CD4-positive, alpha-beta T cell (primary cell): ENCODE measurements around the gene ARHGEF10L. TPM values are rescaled to one million over a fixed set of nuclear protein-coding genes. Genes with fewer than 3 reads are reported as not detected.

Source experiments
- ATAC-seq: fragments of 200-7000 bp; cut with Tn5 transposase; one replicate; pipeline ENCODE4 v1.10.0; 2022; ENCODE audit warnings: mild to moderate bottlenecking; ENCODE audit not compliant: poor library complexity
- CTCF ChIA-PET: fragments of 350-600 bp; sonication (Branson Sonifier 250); formaldehyde crosslinking; loops from one replicate; lab custom pipeline; 2021; ENCODE audit warnings: antibody characterized with exemption, inconsistent platforms; lab: Charles Lee
- POLR2A ChIA-PET: fragments of 350-600 bp; sonication (Branson Sonifier 250); formaldehyde crosslinking; loops from one replicate; lab custom pipeline; 2021; ENCODE audit warnings: antibody characterized with exemption, inconsistent platforms; lab: Charles Lee
- DNase-seq, 14 experiments: peaks; one replicate each; pipeline ENCODE4 v3.0.0-alpha.2; 2013 to 2020; ENCODE audit warnings: mixed read lengths in 2 of 14
- H3K27ac ChIP-seq, 2 donors: one replicate each; pipeline versions ENCODE4 v1.5.1 to v1.7.0; 2013; ENCODE audit warnings: low read length in 2 of 2, low read depth in 1 of 2, mild to moderate bottlenecking in 1 of 2
- H3K27me3 ChIP-seq, 2 experiments: 1 replicate in 1 of 2; 2 replicates in 1 of 2; pipeline versions ENCODE4 v1.6.1 to v1.7.0; 2013; ENCODE audit warnings: low read length in 2 of 2, control low read depth in 1 of 2, mild to moderate bottlenecking in 1 of 2, moderate library complexity in 1 of 2; ENCODE audit not compliant: insufficient read depth in 2 of 2, control insufficient read depth in 1 of 2
- H3K36me3 ChIP-seq: one replicate; pipeline ENCODE4 v1.6.1; 2013; ENCODE audit warnings: low read length, control low read depth; ENCODE audit not compliant: insufficient read depth
- H3K4me1 ChIP-seq: one replicate; pipeline ENCODE4 v1.6.1; 2013; ENCODE audit warnings: low read length, control low read depth; ENCODE audit not compliant: insufficient read depth
- H3K4me3 ChIP-seq: one replicate; pipeline ENCODE4 v1.5.1; 2013; ENCODE audit warnings: mild to moderate bottlenecking, low read length, moderate library complexity
- H3K9me3 ChIP-seq, 2 experiments: 1 replicate in 1 of 2; 2 replicates in 1 of 2; pipeline versions ENCODE4 v1.6.1 to v1.7.0; 2013; ENCODE audit warnings: low read length in 2 of 2, mild to moderate bottlenecking in 2 of 2, control low read depth in 1 of 2, moderate library complexity in 1 of 2; ENCODE audit not compliant: control insufficient read depth in 1 of 2, insufficient read depth in 1 of 2
- H3K27ac Mint-ChIP-seq: one replicate; pipeline ENCODE4 v1.8.0; 2020; ENCODE audit warnings: mixed read lengths
- H3K27me3 Mint-ChIP-seq: one replicate; pipeline ENCODE4 v1.8.0; 2021; ENCODE audit warnings: mixed read lengths
- H3K36me3 Mint-ChIP-seq: one replicate; pipeline ENCODE4 v1.8.0; 2021; ENCODE audit warnings: low read depth, mixed read lengths
- H3K4me1 Mint-ChIP-seq: one replicate; pipeline ENCODE4 v1.8.0; 2021; ENCODE audit warnings: low read depth, mixed read lengths
- H3K4me3 Mint-ChIP-seq: one replicate; pipeline ENCODE4 v1.8.0; 2020; ENCODE audit warnings: mild to moderate bottlenecking, mixed read lengths
- H3K9me3 Mint-ChIP-seq: one replicate; pipeline ENCODE4 v1.8.0; 2020; ENCODE audit warnings: mixed read lengths
- CTCF ChIP-seq: fragments of 200-600 bp; IDR thresholded peaks from one replicate; pipeline ENCODE4 v1.8.0; 2022; ENCODE audit warnings: antibody characterized with exemption, mild to moderate bottlenecking
- intact Hi-C, 2 experiments: fragments of 100-400 bp; cut with DNase I in 1 of 2; cut with micrococcal nuclease in 1 of 2; formaldehyde crosslinking; loops; one replicate each; pipeline versions ENCODE4 v1.15.1 to v1.9.0; 2023 to 2025; cut with DNase I, micrococcal nuclease
- total RNA-seq, 174 experiments: library from RNA in 2 of 174; stranded (reverse) in 2 of 174; gene quantifications; one replicate each; pipeline ENCODE4 v1.2.3 and lab custom pipeline; 2021 to 2026

The ARHGEF10L gene
- total RNA-seq, 2 experiments from 2014 or later: 0.11 to 0.22 TPM

GRCh38 chr1:17686258-17686657 is 146.8 kb downstream of the ARHGEF10L start:
- H3K4me1 Mint-ChIP-seq: no peaks in the 10 kb centered on the region
- CTCF ChIA-PET: no interaction called here

GRCh38 chr1:17687145-17687544 is 147.6 kb downstream of the ARHGEF10L start:
- H3K4me3 ChIP-seq: no peak overlapping the region
- Mint-ChIP-seq H3K4me3 (no peak overlapping the region), H3K27ac (no peak overlapping the region), H3K27me3 (peaks cover 8% of the 10 kb centered on the region), H3K9me3 (no peaks in the 10 kb centered on the region), H3K36me3 (no peaks in the 10 kb centered on the region), H3K4me1 (no peaks in the 10 kb centered on the region)
- TF ChIP-seq CTCF: no peak
- no peaks in the 10 kb centered on the region for H3K36me3 ChIP-seq
- peaks cover 0 to 2% of the 10 kb centered on the region in 2 experiments for H3K27me3 ChIP-seq
- peaks cover 0 to 23% of the 10 kb centered on the region in 2 experiments for H3K9me3 ChIP-seq
- DNase-seq (no peak), ATAC-seq (no peak)
- H3K4me1 ChIP-seq: no peaks in the 10 kb centered on the region
- H3K27ac ChIP-seq: no peak overlapping the region
- intact Hi-C loops: no loop called here
- ChIA-PET CTCF (no interaction called here), POLR2A (no interaction called here)

More at GRCh38 chr1:17686258-17686657, 146.8 kb downstream of the ARHGEF10L start:
- Mint-ChIP-seq H3K36me3 (no peaks in the 10 kb centered on the region), H3K9me3 (no peaks in the 10 kb centered on the region), H3K27me3 (peaks cover 11% of the 10 kb centered on the region), H3K4me3 (no peak overlapping the region), H3K27ac (no peak overlapping the region)
- Histone ChIP-seq H3K36me3 (no peaks in the 10 kb centered on the region), H3K9me3 (peaks cover 0 to 23% of the 10 kb centered on the region in 2 experiments), H3K27ac (no peak overlapping the region), H3K4me3 (no peak overlapping the region), H3K4me1 (no peaks in the 10 kb centered on the region), H3K27me3 (peaks cover 0 to 2% of the 10 kb centered on the region in 2 experiments)
- POLR2A ChIA-PET: no interaction called here
- TF ChIP-seq CTCF: no peak
- intact Hi-C loops: no loop called here
- DNase-seq (no peak), ATAC-seq (no peak)

GRCh38 chr1:17688217-17688810 is 148.8 kb downstream of the ARHGEF10L start:
- no peaks in the 10 kb centered on the region for H3K9me3 Mint-ChIP-seq
- Histone ChIP-seq H3K36me3 (no peaks in the 10 kb centered on the region), H3K9me3 (peaks cover 0 to 23% of the 10 kb centered on the region in 2 experiments), H3K27me3 (peaks cover 0 to 2% of the 10 kb centered on the region in 2 experiments), H3K4me1 (no peaks in the 10 kb centered on the region), H3K4me3 (no peak overlapping the region), H3K27ac (no peak overlapping the region)
- ATAC-seq (no peak), DNase-seq (no peak)
- no peak for TF ChIP-seq CTCF
- peaks cover 13% of the 10 kb centered on the region for H3K27me3 Mint-ChIP-seq
- intact Hi-C loops: no loop called here
- H3K36me3 Mint-ChIP-seq: no peaks in the 10 kb centered on the region
- CTCF ChIA-PET: no interaction called here
- no peak overlapping the region for H3K4me3 Mint-ChIP-seq
- POLR2A ChIA-PET: no interaction called here
- no peak overlapping the region for H3K27ac Mint-ChIP-seq
- no peaks in the 10 kb centered on the region for H3K4me1 Mint-ChIP-seq
